HepG2 (cell line): ENCODE measurements around the gene CRIM1. TPM values are rescaled to one million over a fixed set of nuclear protein-coding genes. Genes with fewer than 3 reads are reported as not detected.

Experiments used
- CENPBD1 ChIP-seq: sonication (generic); formaldehyde crosslinking; IDR thresholded peaks from 2 replicates; pipeline ENCODE4 v1.8.0; 2022; ENCODE audit warnings: missing genetic modification reagents, low read depth, mild to moderate bottlenecking, borderline replicate concordance
- EZH2 ChIP-seq: conservative IDR thresholded peaks from 2 replicates; pipeline ENCODE4 v1.6.1; 2012; ENCODE audit warnings: mild to moderate bottlenecking, low read depth, low read length, moderate library complexity
- FOXP4 ChIP-seq: sonication (generic); formaldehyde crosslinking; IDR thresholded peaks from 2 replicates; pipeline ENCODE4 v1.4.0; 2020; ENCODE audit warnings: missing genetic modification reagents
- GATAD2A ChIP-seq: IDR thresholded peaks from 2 replicates; pipeline ENCODE4 v1.6.1; 2016
- HIC2 ChIP-seq: sonication (generic); formaldehyde crosslinking; IDR thresholded peaks from 2 replicates; pipeline ENCODE4 v1.9.0; 2022; ENCODE audit warnings: low read depth, missing genetic modification reagents
- HOMEZ ChIP-seq: IDR thresholded peaks from 2 replicates; pipeline ENCODE4 v1.6.1; 2016; ENCODE audit warnings: low read depth
- KDM5A ChIP-seq: fragments of 200-600 bp; sonication (generic); IDR thresholded peaks from 2 replicates; pipeline ENCODE4 v1.7.0; 2018; ENCODE audit warnings: antibody characterized with exemption, mild to moderate bottlenecking, low read length, borderline replicate concordance
- PHF20 ChIP-seq: sonication (generic); formaldehyde crosslinking; IDR thresholded peaks from 2 replicates; pipeline ENCODE4 v1.5.0; 2020; ENCODE audit warnings: mild to moderate bottlenecking, missing genetic modification reagents
- SMARCC2 ChIP-seq: fragments of 450-650 bp; IDR thresholded peaks from 2 replicates; pipeline ENCODE4 v1.6.1; 2017; ENCODE audit warnings: antibody characterized with exemption, mild to moderate bottlenecking
- ZKSCAN8 ChIP-seq: IDR thresholded peaks from 2 replicates; pipeline ENCODE4 v1.6.1; 2016; ENCODE audit warnings: borderline replicate concordance, missing genetic modification reagents, missing compliant biosample characterization
- ZNF577 ChIP-seq: sonication (generic); formaldehyde crosslinking; IDR thresholded peaks from 2 replicates; pipeline ENCODE4 v1.4.0; 2020; ENCODE audit warnings: mild to moderate bottlenecking, low read depth, missing genetic modification reagents, borderline replicate concordance
- ZNF687 ChIP-seq: sonication (generic); formaldehyde crosslinking; IDR thresholded peaks from 2 replicates; pipeline ENCODE4 v1.5.1; 2020; ENCODE audit warnings: mild to moderate bottlenecking, missing genetic modification reagents, moderate library complexity
- polyA plus RNA-seq, 8 experiments: library from polyadenylated mRNA; depleted of rRNA in 3 of 8; stranded (reverse) in 7 of 8; unstranded in 1 of 8; fragments of >200 nt; fragmentation: Illumina TruSeq in 4 of 8; extraction: Trizol in 4 of 8; gene quantifications; 2 replicates each; pipeline versions ENCODE4 v1.2.1 to v1.2.3, GENCODE V29; 2011 to 2016; ENCODE audit warnings: low read depth in 4 of 8, missing spikeins in 1 of 8, mixed read lengths in 1 of 8; ENCODE audit not compliant: insufficient read depth in 1 of 8
- total RNA-seq, 5 experiments: library from RNA; depleted of rRNA; stranded (reverse); fragments of >200 nt; fragmentation: Illumina TruSeq; extraction: Trizol; gene quantifications; 2 replicates each; pipeline ENCODE4 v1.2.3, GENCODE V29; 2016; ENCODE audit warnings: low read depth in 1 of 5
- TF ChIP-seq, protein P1 (sequence below): IDR thresholded peaks from 2 replicates; pipeline ENCODE4 v1.6.1; 2016
- TF ChIP-seq, protein P2 (sequence below): sonication (generic); formaldehyde crosslinking; IDR thresholded peaks from 2 replicates; pipeline ENCODE4 v1.4.0; 2020; ENCODE audit warnings: mild to moderate bottlenecking, missing genetic modification reagents

CRIM1 gene
- total and polyA plus RNA-seq, 2 of the 13 experiments (the other 11 are each of a cell fraction or from before 2014, with no cell fraction given) = 39.1 to 69.9 TPM

- peak; percentile 99 for TF ChIP-seq HIC2 (CRISPR knock-in tag)
- TF ChIP-seq GATAD2A (CRISPR knock-in tag) = peak; percentile 96
- TF ChIP-seq SMARCC2 = no peak
- peak; percentile 48; the same call in 1 of the 2 replicates for TF ChIP-seq KDM5A
- no peak for TF ChIP-seq ZNF577 (CRISPR knock-in tag)
- TF ChIP-seq, protein P1, sequence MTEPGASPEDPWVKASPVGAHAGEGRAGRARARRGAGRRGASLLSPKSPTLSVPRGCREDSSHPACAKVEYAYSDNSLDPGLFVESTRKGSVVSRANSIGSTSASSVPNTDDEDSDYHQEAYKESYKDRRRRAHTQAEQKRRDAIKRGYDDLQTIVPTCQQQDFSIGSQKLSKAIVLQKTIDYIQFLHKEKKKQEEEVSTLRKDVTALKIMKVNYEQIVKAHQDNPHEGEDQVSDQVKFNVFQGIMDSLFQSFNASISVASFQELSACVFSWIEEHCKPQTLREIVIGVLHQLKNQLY (CRISPR knock-in tag) = peak; percentile 89
- TF ChIP-seq CENPBD1 (CRISPR knock-in tag) = 0 out of 2 replicates have a peak, but pooled peaks have one; percentile 52
- peak; percentile 99 for TF ChIP-seq ZNF687 (CRISPR knock-in tag)
- TF ChIP-seq ZKSCAN8 = peak; percentile 80
- TF ChIP-seq, protein P2, sequence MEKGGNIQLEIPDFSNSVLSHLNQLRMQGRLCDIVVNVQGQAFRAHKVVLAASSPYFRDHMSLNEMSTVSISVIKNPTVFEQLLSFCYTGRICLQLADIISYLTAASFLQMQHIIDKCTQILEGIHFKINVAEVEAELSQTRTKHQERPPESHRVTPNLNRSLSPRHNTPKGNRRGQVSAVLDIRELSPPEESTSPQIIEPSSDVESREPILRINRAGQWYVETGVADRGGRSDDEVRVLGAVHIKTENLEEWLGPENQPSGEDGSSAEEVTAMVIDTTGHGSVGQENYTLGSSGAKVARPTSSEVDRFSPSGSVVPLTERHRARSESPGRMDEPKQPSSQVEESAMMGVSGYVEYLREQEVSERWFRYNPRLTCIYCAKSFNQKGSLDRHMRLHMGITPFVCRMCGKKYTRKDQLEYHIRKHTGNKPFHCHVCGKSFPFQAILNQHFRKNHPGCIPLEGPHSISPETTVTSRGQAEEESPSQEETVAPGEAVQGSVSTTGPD = 0 out of 2 replicates have a peak, but pooled peaks have one; percentile 67
- peak; percentile 93 for TF ChIP-seq FOXP4
- TF ChIP-seq EZH2 = no peak
- TF ChIP-seq HOMEZ (CRISPR knock-in tag) = peak; percentile 100
- 0 out of 2 replicates have a peak, but pooled peaks have one; percentile 37 for TF ChIP-seq PHF20
Measured at GRCh38 chr2:36380624-36381481, 25.3 kb downstream of the CRIM1 start (continued).
